T-helper 17 cell (primary cell): ENCODE measurements around the gene ZNF750. TPM values are rescaled to one million over a fixed set of nuclear protein-coding genes. Genes with fewer than 3 reads are reported as not detected.
A peak's percentile ranks its signal among the peaks of the same experiment; 100 is the strongest.

Experiments used
- ATAC-seq: fragments of 150-1000 bp; cut with Tn5 transposase; 2 replicates; pipeline ENCODE4 v1.10.0; 2021; ENCODE audit warnings: mild to moderate bottlenecking, moderate library complexity
- DNase-seq, 3 donors: peaks; one replicate each; pipeline versions ENCODE4 v3.0.0 to v3.0.0-alpha.2; 2020 to 2021
- H3K9me3 ChIP-seq: one replicate; pipeline ENCODE4 v1.7.0; 2013; ENCODE audit warnings: low read length, mild to moderate bottlenecking; ENCODE audit not compliant: control insufficient read depth, poor library complexity, severe bottlenecking
- H3K27ac Mint-ChIP-seq: one replicate; pipeline ENCODE4 v1.8.0; 2022; ENCODE audit warnings: mild to moderate bottlenecking, moderate library complexity, mixed read lengths
- H3K27me3 Mint-ChIP-seq: one replicate; pipeline ENCODE4 v1.8.0; 2022; ENCODE audit warnings: mixed read lengths
- H3K36me3 Mint-ChIP-seq: one replicate; pipeline ENCODE4 v1.8.0; 2022; ENCODE audit warnings: low read depth, mixed read lengths
- H3K4me1 Mint-ChIP-seq: one replicate; pipeline ENCODE4 v1.8.0; 2022; ENCODE audit warnings: mild to moderate bottlenecking, mixed read lengths
- H3K4me3 Mint-ChIP-seq: one replicate; pipeline ENCODE4 v1.8.0; 2022; ENCODE audit warnings: mild to moderate bottlenecking, moderate library complexity, mixed read lengths
- total RNA-seq, 4 donors: library from RNA in 2 of 4; stranded (reverse) in 2 of 4; gene quantifications; one replicate each; pipeline ENCODE4 v1.2.3 and lab custom pipeline; 2022 to 2026

ZNF750 gene
- total RNA-seq, 2 donors from 2014 or later: not detected

DNA sequence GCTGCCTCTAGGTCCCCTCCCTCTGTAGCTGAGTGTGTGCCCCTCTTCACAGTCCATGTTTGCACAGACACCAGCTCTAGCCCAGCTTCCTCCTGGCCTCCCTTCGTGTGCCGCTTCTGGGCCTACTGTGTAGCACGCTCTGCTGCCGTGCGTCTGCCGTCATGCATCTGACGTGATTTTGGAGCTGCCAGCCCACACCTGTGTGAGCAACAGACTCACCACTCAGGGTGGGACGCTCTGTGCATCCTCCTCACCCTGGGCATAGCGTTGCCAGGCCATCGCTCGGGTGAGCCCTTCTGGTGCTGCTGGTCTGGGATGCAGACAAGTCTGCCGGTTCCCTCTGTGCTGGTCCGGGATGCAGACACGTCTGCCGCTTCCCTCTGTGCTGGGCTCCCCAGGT, 39.4 kb upstream of the ZNF750 start:
- no peaks in the 10 kb centered on the region for H3K27me3 Mint-ChIP-seq
- H3K9me3 ChIP-seq: no peaks in the 10 kb centered on the region
- H3K36me3 Mint-ChIP-seq: peaks cover 6% of the 10 kb centered on the region
- no peak for DNase-seq
- peaks cover 47% of the 10 kb centered on the region for H3K4me1 Mint-ChIP-seq
- no peak for ATAC-seq
- H3K27ac Mint-ChIP-seq: peak overlapping the region; percentile 96
- H3K4me3 Mint-ChIP-seq: no peak overlapping the region

DNA sequence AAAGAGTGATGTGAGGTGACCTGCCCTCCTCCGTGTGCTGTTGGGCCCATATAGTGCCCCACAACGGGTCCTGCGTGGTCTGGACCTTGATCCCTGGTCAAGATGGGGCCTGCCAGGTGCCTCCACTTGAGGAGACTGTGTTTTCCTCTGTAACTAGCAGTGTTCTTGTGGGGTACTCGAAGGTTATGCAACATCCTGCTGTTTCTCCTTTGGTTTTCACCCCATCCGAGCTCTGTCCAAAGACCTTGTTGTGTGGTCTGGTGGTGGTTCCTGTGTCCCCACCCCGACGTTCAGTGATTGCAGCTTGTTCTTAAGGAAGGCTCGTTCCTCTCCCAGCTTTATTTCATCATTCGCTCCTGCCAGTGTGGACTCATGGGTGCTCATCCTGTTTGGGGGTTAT, 38.7 kb upstream of the ZNF750 start:
- DNase-seq (no peak), ATAC-seq (no peak)
- H3K27ac Mint-ChIP-seq: peak overlapping the region; percentile 96
- H3K4me1 Mint-ChIP-seq: peaks cover 46% of the 10 kb centered on the region
- peaks cover 6% of the 10 kb centered on the region for H3K36me3 Mint-ChIP-seq
- no peak overlapping the region for H3K4me3 Mint-ChIP-seq
- no peaks in the 10 kb centered on the region for H3K27me3 Mint-ChIP-seq
- H3K9me3 ChIP-seq: no peaks in the 10 kb centered on the region

DNA sequence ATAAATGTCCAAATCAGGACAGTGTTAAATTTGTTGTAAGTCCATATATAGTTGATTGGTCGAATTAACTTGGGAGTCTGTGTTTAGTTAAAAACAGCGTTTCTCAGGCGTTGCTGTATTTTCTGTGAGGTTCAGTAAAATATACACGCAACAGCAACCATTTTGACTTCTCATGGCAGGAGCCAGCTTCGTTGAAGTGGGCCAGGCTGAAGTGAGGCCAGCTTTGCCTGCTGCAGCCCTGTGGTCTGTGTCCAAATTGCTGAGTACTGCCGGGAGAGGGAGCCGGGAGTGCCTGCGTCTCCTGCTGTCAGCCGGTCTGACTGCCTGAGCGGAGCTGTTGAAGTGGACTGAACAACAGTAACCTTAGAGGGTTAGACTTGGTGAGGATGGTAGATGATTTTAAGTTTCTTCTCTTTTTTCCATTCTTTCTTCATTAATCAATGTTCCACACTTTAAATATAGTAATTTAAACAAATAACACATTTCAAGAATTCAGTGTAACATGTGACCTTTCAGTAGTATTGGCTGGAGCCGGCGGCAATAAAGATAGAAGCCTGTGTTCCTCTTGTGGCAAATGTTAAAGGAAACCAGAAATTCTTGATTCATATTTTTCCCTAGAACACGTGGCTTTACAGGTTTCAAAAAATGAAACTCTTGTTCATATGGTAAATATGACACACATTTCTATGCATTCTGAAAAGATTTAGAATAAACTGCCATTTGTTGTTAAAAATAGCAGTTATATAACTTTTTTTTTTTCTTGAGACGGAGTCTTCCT, 37.0 kb upstream of the ZNF750 start:
- ATAC-seq (no peak), DNase-seq (no peak)
- peaks cover 35% of the 10 kb centered on the region for H3K4me1 Mint-ChIP-seq
- peaks cover 6% of the 10 kb centered on the region for H3K36me3 Mint-ChIP-seq
- H3K4me3 Mint-ChIP-seq: no peak overlapping the region
- no peaks in the 10 kb centered on the region for H3K27me3 Mint-ChIP-seq
- H3K9me3 ChIP-seq: no peaks in the 10 kb centered on the region
- peak overlapping the region; percentile 75 for H3K27ac Mint-ChIP-seq

DNA sequence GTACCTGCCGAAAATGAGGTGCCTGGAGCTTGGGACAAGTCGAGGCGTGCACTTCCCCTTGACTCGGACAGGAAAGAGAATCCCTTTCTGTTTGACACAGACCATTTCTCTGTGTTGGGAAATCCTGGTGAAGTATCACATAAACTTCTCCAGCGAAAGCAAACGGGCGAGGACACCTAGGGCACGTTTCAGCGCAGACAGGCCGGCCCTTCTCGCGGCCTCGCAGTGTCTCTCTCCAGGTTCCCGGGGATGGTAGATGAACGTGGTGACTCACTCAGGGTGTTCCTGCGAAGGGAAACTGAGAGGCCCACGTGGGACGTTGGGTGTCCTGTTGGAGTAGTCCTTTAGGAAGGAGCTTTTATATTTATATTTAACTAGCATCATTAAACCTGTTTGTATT, 36.3 kb upstream of the ZNF750 start:
- H3K9me3 ChIP-seq: no peaks in the 10 kb centered on the region
- H3K27ac Mint-ChIP-seq: no peak overlapping the region
- H3K4me1 Mint-ChIP-seq: peaks cover 33% of the 10 kb centered on the region
- DNase-seq (no peak), ATAC-seq (no peak)
- H3K27me3 Mint-ChIP-seq: no peaks in the 10 kb centered on the region
- peaks cover 6% of the 10 kb centered on the region for H3K36me3 Mint-ChIP-seq
- H3K4me3 Mint-ChIP-seq: no peak overlapping the region

DNA sequence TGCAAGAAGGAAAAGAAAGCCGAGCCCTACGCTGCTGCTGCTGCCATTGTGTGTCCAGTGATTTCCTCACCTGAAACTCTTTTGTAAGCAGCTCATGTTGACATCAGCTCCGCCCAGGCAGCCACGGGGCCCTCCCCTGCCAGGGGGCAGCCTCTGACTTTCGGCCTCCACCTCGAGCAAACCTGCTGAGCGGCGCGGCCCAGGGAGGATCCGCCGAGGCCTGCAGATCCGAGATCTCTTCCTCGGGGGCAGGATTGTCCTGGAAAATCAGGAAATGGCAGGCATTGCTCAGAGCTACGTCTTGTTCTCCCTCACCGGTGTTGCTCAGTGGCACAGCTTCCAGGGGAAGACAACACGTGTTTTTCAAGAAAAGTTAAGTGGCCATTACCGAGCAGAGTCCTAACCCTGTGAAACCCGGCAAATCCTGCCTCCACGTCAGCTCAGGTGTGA, 35.6 kb upstream of the ZNF750 start:
- Mint-ChIP-seq H3K27ac (no peak overlapping the region), H3K4me3 (no peak overlapping the region), H3K36me3 (peaks cover 6% of the 10 kb centered on the region), H3K4me1 (peaks cover 30% of the 10 kb centered on the region), H3K27me3 (no peaks in the 10 kb centered on the region)
- ATAC-seq: no peak
- no peaks in the 10 kb centered on the region for H3K9me3 ChIP-seq
- DNase-seq: no peak

DNA sequence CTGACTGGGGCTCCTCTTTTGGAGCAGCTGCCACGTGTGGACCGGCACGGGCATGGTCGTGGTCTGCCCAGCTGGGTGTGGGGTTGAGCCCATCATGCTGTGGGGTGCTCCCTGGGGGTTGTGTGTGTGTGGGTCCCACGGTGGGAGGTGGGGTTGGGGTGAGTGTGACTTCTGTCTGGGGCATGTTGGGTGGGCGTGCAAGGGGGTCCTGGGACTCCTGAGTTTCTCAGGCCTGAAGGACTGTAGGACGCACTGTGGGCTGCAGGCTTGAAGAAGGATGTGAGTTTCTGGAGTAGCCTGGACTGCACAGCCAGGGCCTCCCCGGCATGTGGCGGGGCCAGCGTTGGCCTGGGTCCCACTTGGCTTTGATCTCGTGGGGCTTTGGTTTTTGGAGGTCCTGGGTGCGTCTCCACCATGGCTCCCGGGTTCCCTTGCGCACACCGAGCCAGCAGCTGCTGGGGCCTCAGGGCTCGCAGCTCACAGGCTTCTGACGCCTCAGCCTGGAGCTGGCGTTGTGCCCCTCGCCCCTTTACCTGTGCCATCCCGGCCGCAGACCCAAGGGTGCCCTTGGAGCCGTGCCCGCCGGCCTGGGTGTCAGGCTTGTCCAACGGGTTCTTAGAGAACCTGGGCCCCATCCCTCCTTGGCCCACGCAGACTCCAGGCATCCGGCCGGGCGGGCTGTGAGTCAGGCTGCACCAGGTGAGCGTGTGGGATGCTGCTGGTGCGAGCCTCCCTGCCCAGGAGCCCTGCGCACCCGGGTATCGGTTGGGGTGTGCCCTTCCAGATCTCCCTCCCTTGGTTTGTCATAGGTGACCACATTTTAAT, 34.4 kb upstream of the ZNF750 start:
- DNase-seq (no peak), ATAC-seq (no peak)
- H3K36me3 Mint-ChIP-seq: peaks cover 3% of the 10 kb centered on the region
- H3K9me3 ChIP-seq: no peaks in the 10 kb centered on the region
- H3K4me3 Mint-ChIP-seq: no peak overlapping the region
- no peaks in the 10 kb centered on the region for H3K27me3 Mint-ChIP-seq
- H3K4me1 Mint-ChIP-seq: peaks cover 24% of the 10 kb centered on the region
- peak overlapping the region; percentile 6 for H3K27ac Mint-ChIP-seq

DNA sequence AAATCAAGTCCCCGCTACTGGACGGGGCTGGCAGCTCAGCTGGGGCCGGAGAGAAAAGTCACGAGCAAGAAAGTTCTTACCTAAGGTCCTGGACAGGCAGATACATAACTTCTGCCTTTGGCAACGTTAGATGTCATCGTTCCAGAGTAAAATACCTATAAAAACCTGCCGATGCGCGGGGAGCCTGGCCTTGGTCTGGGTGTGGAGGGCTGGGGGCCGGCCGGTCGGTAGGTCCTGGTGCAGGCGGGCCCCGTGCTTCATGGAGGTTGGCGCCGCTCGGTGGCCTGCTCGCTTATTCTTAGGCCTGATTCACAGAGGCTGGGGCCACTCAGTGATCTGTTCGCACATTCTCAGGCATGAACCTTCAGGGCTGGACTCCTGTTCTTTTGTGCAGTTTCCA, 33.7 kb upstream of the ZNF750 start:
- Mint-ChIP-seq H3K4me3 (no peak overlapping the region), H3K36me3 (no peaks in the 10 kb centered on the region), H3K4me1 (peaks cover 20% of the 10 kb centered on the region), H3K27me3 (no peaks in the 10 kb centered on the region), H3K27ac (no peak overlapping the region)
- H3K9me3 ChIP-seq: no peaks in the 10 kb centered on the region
- DNase-seq (no peak), ATAC-seq (no peak)

DNA sequence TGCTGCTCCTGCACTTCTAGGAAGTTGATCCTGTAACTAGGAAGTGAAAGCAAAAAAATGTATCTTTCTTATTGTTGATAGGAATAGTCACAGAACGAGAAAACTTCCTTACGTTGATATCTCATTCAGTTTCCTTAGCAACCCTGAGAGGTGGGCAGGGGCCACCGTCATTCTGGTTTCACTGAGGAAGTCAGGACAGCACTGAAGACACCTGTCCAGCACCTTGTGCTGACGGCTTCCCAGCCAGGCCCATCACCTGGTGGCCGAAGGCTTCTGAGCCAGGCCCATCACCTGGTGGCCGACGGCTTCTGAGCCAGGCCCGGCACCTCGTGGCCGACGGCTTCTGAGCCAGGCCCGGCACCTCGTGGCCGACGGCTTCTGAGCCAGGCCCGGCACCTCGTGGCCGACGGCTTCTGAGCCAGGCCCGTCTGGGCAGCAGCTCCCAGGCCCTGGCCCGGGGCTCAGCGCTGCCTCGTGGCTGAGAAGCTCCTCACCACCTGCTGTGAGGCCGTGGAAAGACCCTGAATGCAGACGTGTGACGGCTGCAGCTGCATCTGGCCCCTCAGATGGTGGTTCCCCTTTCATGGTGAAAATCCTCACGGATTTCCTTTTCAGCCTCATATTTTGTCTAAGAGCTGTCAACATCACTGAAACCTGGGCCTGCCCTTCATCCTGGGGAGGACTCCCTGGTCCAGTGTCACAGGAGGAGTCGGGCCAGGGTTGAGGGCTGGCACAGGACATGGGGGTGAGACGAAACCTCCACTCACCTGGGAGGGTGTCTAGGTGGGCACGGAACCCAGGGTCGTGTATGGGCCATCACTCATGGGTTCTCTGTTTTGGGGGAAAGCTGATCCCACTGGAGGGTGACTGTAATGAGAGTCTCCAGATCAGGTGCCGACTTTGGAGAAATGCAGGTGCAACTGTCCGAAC, 33.0 kb upstream of the ZNF750 start:
- DNase-seq: no peak
- no peaks in the 10 kb centered on the region for H3K36me3 Mint-ChIP-seq
- no peak overlapping the region for H3K4me3 Mint-ChIP-seq
- no peak overlapping the region for H3K27ac Mint-ChIP-seq
- H3K4me1 Mint-ChIP-seq: peaks cover 16% of the 10 kb centered on the region
- H3K27me3 Mint-ChIP-seq: no peaks in the 10 kb centered on the region
- no peaks in the 10 kb centered on the region for H3K9me3 ChIP-seq
- ATAC-seq: peak; percentile 46

DNA sequence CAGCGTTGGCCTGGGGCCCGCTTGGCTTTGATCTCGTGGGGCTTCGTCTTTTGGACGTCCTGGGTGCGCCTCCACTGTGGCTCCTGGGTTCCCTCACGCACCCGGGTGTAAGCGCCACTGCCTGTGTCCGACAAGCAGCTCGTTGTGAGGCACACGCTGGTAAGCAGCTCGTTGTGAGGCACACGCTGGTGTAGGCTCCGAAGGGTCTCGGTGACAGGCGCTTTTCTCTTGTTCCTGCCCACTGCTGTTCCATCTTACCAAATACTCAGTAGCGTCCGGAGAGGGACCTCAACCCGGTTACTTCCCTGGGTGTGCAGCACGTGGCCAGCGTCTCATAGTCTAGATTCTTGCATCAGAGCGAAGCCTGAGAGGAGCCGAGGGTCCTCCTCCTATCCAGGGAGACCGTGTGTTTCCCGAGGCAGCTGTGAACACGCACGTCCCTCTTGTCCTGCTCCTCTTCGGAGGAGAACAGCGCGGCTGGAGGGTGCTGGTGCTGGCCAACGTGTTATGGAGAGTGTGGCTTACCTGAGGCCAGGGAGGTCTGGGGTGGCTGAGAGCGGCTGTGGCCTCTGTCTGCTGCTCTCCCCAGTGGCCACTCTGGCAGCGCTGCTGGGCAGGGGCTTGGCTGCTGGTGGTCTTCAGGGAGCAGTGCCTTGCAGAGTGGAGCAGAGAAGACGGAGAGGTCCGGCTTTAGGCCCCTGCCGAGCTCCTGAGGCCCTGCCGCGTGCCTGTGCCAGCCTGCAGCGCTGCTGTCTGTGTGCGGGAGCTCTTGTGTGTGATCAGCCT, 32.1 kb upstream of the ZNF750 start:
- no peaks in the 10 kb centered on the region for H3K36me3 Mint-ChIP-seq
- peaks cover 18% of the 10 kb centered on the region for H3K4me1 Mint-ChIP-seq
- no peaks in the 10 kb centered on the region for H3K27me3 Mint-ChIP-seq
- DNase-seq: no peak
- H3K4me3 Mint-ChIP-seq: no peak overlapping the region
- H3K9me3 ChIP-seq: no peaks in the 10 kb centered on the region
- no peak for ATAC-seq
- H3K27ac Mint-ChIP-seq: no peak overlapping the region

DNA sequence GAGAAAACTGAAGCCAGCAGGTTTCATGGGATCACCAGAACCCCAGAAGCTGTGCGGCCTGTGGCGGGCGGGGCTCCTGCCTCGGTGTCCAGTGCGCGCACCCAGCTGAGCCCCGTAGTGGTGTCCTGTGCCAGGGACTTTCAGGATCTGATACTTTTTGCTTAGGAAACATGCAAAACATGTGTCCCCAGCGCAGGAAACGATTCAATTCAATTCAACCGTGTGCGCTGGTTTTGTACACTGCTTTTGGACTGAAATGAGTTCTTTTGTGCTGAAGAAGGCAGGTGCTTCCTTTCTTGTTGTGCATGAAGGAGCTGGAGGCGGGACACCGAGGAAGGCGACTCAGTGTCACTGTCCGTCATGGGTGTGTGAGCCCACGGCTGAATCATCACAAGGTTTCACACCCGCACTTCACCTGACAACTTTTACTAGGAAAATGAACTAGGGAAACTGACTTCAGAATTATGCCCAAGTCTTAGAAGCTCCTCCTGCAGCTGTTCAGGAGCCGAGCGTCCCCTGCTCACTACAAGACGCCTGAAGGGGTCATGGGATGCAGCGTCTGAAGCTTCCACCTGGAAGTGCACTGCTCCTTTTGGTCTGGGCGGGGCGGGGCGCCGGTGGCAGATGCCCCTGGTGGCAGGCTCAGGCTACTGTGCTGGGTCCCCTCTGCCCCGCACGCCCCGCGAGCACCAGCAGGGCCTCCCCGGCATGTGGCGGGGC, 31.4 kb upstream of the ZNF750 start:
- Mint-ChIP-seq H3K4me1 (peaks cover 20% of the 10 kb centered on the region), H3K36me3 (no peaks in the 10 kb centered on the region), H3K27ac (no peak overlapping the region), H3K27me3 (no peaks in the 10 kb centered on the region), H3K4me3 (no peak overlapping the region)
- no peaks in the 10 kb centered on the region for H3K9me3 ChIP-seq
- DNase-seq (no peak), ATAC-seq (peak; percentile 75)

DNA sequence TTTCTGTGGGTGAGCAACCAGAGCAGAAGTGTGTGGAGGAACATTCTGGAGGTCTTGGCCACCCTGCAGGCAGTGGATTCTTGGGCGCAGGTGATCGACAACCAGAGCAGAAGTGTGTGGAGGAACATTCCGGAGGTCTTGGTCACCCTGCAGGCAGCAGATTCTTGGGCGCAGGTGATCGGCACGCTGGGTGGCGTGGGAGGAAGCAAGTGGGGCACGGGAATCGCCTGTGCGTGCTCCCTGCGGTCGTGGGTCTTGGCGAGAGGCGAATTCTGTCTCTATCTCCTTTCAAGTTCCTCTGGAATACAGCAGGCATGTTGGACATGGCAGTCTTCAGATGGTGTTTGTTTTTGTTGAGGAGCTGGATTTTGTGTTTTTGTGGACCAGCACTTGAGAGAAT, 30.7 kb upstream of the ZNF750 start:
- no peak overlapping the region for H3K4me3 Mint-ChIP-seq
- peaks cover 23% of the 10 kb centered on the region for H3K4me1 Mint-ChIP-seq
- no peaks in the 10 kb centered on the region for H3K9me3 ChIP-seq
- DNase-seq (no peak), ATAC-seq (no peak)
- peak overlapping the region; percentile 74 for H3K27ac Mint-ChIP-seq
- H3K27me3 Mint-ChIP-seq: no peaks in the 10 kb centered on the region
- no peaks in the 10 kb centered on the region for H3K36me3 Mint-ChIP-seq

DNA sequence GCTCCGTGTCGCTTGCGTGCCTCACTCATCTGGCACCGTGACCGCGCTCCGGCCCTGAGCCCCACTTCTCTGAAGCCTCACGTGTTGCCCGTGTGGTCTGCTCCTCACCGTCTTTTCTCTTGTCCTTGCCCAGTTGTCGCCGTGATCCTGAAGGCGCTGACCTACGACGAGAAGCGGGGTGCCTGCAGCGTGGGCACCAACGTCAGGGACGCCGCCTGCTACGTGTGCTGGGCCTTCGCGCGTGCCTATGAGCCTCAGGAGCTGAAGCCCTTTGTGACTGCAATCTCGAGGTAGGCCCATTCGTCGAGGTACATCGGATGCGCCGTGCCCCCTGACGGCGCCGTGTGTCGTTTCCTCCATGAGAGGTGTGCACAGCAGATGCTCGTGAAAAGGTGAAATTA, 30.3 kb upstream of the ZNF750 start:
- Mint-ChIP-seq H3K27ac (peak overlapping the region; percentile 74), H3K36me3 (no peaks in the 10 kb centered on the region)

More for the DNA sequence above, 30.3 kb upstream of the ZNF750 start:
- H3K9me3 ChIP-seq: no peaks in the 10 kb centered on the region
- no peak overlapping the region for H3K4me3 Mint-ChIP-seq
- H3K4me1 Mint-ChIP-seq: peaks cover 25% of the 10 kb centered on the region
- H3K27me3 Mint-ChIP-seq: no peaks in the 10 kb centered on the region
- DNase-seq: no peak
- no peak for ATAC-seq
